Activated naive CD4-positive, alpha-beta T cell treated with anti-CD3 and anti-CD28 coated beads, Interleukin-2, amount 50 U/mL, for 72 hours (primary cell): ENCODE data around the gene BTBD9. TPM values are rescaled to one million over a fixed set of nuclear protein-coding genes. Genes with fewer than 3 reads are reported as not detected.

ENCODE experiments used
- ATAC-seq, 2 donors: fragments of 150-1000 bp; cut with Tn5 transposase; 2 replicates each; pipeline ENCODE4 v1.10.0; 2021; ENCODE audit warnings: mild to moderate bottlenecking in 2 of 2, moderate library complexity in 2 of 2
- DNase-seq, 2 donors: peaks; one replicate each; pipeline ENCODE4 v3.0.0; 2021 to 2022; ENCODE audit warnings: low spot score in 2 of 2
- H3K27ac Mint-ChIP-seq, 2 donors: one replicate each; pipeline ENCODE4 v1.8.0; 2022; ENCODE audit warnings: mild to moderate bottlenecking in 2 of 2, mixed read lengths in 2 of 2
- H3K36me3 Mint-ChIP-seq, 2 donors: one replicate each; pipeline ENCODE4 v1.8.0; 2022; ENCODE audit warnings: mixed read lengths in 2 of 2
- H3K9me3 Mint-ChIP-seq, 2 donors: one replicate each; pipeline ENCODE4 v1.8.0; 2022; ENCODE audit warnings: mixed read lengths in 2 of 2
- total RNA-seq, 2 donors: library from RNA; stranded (reverse); gene quantifications; one replicate each; pipeline ENCODE4 v1.2.3, GENCODE V29; 2022

BTBD9 gene
- total RNA-seq, 2 donors from 2014 or later, result 10.5 to 18.8 TPM

- no peak for ATAC-seq
- H3K27ac Mint-ChIP-seq, result no peak overlapping the region
These were observed 52.7 kb downstream of the BTBD9 start for GRCh38 chr6:38586992-38587391.

DNA sequence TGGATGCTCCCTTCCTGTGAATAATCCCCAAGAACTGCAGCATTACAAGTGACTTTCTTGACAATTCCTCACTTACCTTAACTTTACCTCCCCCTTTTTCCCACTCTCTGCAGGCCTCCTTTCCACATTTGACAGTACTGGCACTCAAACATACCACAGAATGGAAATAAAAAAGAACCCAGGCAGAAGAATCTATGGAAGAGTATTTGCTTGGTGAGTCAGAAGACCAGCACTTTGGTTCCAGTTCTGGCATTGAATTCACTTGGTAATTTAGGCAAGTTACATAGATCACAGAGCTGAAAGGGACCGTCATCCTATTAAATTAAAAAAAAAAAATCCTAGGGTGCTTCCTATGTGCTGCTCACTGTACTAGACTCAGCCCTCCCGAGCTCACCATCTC is 55.0 kb downstream of the BTBD9 start:
- no peak overlapping the region for H3K27ac Mint-ChIP-seq
- H3K36me3 Mint-ChIP-seq, result no peaks in the 10 kb centered on the region
- no peaks in the 10 kb centered on the region for H3K9me3 Mint-ChIP-seq
- DNase-seq (no peak), ATAC-seq (no peak)

More at GRCh38 chr6:38586992-38587391, 52.7 kb downstream of the BTBD9 start:
- DNase-seq, result no peak
- H3K9me3 Mint-ChIP-seq, result no peaks in the 10 kb centered on the region
- H3K36me3 Mint-ChIP-seq, result peaks cover 0 to 1% of the 10 kb centered on the region in 2 donors

GRCh38 chr6:38583523-38583922 is 56.2 kb downstream of the BTBD9 start:
- peak in 1 of 2 donors; percentile 50 for ATAC-seq
- DNase-seq, result no peak
- Mint-ChIP-seq H3K27ac (peak overlapping the region in 1 of 2 donors; percentile 65), H3K36me3 (no peaks in the 10 kb centered on the region), H3K9me3 (no peaks in the 10 kb centered on the region)

DNA sequence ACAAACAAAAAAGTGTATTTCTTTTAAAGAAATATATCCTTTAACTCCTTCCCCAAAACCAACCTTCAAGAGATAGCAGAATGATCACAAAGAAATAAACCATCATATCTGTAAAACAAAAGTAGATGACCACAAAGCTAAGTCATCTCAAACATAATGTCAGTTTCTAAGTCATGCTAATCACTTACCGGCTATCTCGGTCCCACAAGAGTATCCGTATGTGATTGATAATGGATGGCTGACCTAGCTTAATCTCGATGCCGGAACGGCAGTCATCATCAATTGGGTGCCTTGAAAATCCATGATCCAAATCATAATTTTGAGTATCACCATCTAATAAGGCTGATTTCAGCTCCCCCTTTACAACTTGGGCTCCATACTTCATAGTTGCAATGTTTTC is 59.7 kb downstream of the BTBD9 start:
- DNase-seq, result no peak
- ATAC-seq, result no peak
- Mint-ChIP-seq H3K9me3 (no peaks in the 10 kb centered on the region), H3K27ac (no peak overlapping the region), H3K36me3 (no peaks in the 10 kb centered on the region)

DNA sequence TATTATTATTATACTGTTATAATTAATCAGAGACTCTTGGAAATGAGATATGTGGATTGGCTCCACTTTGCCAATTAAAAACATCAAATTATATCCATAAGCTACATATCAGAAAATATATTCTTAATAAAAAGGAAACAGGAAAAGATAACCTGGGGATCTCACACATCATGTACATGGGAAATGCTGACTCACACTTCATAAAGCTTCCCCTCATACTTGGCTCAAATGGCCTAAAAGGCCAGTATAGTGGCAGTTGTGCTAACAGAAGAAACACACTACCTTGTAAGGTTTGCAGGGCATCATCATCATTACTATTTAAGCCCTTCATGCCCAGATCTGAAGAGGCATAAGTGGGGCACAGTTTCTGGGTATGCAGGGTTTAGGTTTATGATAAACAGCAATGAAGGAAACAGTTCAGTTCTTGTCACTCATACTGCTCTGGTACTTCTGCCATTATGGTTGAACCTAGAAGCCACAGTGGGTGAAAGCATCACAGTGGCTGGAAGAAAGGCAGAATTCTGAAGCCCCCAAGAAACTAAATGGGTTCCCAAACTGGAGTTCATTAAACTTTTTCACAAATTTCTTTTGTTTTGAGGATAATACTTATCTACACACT is 60.6 kb downstream of the BTBD9 start:
- no peaks in the 10 kb centered on the region for H3K36me3 Mint-ChIP-seq

GRCh38 chr6:38578075-38578474 is 61.7 kb downstream of the BTBD9 start:
- no peaks in the 10 kb centered on the region for H3K9me3 Mint-ChIP-seq
- peak overlapping the region in 1 of 2 donors; percentile 78 for H3K27ac Mint-ChIP-seq
- DNase-seq, result no peak
- H3K36me3 Mint-ChIP-seq, result peaks cover 0 to 5% of the 10 kb centered on the region in 2 donors
- ATAC-seq, result no peak

More for the DNA sequence above, 60.6 kb downstream of the BTBD9 start:
- no peaks in the 10 kb centered on the region for H3K9me3 Mint-ChIP-seq
- DNase-seq (no peak), ATAC-seq (no peak)
- no peak overlapping the region for H3K27ac Mint-ChIP-seq

DNA sequence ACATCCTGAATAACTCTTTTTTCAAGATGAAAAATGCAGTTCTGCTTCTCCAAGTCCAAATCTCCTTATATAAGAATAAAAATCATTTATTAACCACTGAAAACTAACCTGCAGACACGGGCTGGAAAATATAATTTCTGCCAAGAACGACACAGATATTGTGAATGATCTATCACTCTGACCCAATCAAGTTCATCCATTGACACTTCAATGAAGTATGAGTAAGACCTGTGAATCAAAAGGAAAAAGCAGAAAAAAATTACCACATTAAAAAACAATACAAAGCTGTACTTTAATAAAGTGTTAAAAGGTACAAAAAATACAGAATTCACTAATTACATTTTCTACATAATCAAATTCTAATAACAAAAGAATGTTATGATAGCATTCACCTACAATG is 62.2 kb downstream of the BTBD9 start:
- H3K9me3 Mint-ChIP-seq, result no peaks in the 10 kb centered on the region
- H3K36me3 Mint-ChIP-seq, result peaks cover 0 to 5% of the 10 kb centered on the region in 2 donors
- DNase-seq (no peak), ATAC-seq (peak in 1 of 2 donors; percentile 77)
- H3K27ac Mint-ChIP-seq, result peak overlapping the region in 1 of 2 donors; percentile 78

DNA sequence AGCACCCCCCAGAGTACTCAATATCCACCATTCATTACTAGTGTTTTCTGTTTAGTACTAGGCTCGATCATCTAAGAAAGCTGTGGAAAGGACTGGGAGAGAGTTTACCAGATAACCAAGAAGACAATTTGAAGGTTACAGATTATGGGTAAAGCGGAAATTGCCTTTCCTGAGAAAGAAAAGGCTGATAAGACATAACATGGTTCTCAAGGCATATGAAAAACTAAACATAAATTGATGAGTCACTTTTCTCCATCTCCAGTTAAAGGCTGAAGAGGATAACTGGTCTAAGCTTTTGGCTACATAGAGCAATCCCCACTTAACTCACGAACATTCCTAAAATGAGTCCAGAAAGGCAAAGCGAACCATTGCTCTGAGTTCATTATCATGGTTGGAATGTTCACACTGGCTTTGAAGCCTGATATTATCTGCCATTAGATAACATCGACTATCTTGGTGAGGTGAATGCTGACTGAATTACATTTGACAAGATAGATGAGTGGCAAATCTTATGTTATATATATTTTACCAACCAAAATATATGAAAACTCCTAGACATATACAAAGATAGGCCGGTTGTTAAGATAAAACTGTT is 65.8 kb downstream of the BTBD9 start:
- Mint-ChIP-seq H3K36me3 (peaks cover 0 to 5% of the 10 kb centered on the region in 2 donors), H3K27ac (no peak overlapping the region), H3K9me3 (no peaks in the 10 kb centered on the region)
- ATAC-seq (no peak), DNase-seq (no peak)

DNA sequence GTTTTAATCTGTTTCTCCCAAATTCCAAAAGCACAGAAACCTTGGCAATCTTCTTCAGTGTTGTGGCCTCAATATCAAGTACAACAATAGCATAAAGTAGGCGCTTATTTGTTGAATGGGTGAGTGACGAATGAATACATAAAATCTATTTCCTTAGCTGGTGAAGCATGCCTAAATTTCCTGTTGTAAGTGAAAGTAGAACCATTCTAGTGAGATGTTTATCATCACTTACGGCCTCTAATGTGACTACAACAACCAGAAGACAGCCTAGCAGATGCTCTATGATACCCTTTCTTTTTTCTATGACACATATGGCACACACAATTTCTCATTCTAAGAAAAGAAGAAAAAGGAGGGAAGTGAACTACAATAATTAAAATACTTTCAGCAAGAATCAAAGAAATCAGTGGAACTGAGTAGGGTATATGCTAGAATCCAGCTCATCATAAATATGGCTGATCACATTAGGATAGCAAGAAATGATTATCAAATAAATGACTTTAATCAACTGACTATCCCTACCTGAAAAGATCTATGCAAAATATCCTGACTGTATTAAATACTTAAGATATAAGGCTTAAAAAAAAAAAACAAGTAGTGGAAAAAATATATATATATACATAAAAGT is 67.4 kb downstream of the BTBD9 start:
- no peak for DNase-seq
- Mint-ChIP-seq H3K9me3 (no peaks in the 10 kb centered on the region), H3K27ac (peak overlapping the region; percentile 68 to 95)

GRCh38 chr6:38571721-38572120 is 68.0 kb downstream of the BTBD9 start:
- DNase-seq (no peak), ATAC-seq (peak; percentile 31 to 47)
- Mint-ChIP-seq H3K9me3 (no peaks in the 10 kb centered on the region), H3K36me3 (peaks cover 5% of the 10 kb centered on the region in 2 donors), H3K27ac (peak overlapping the region; percentile 68 to 95)

More for the DNA sequence above, 67.4 kb downstream of the BTBD9 start:
- H3K36me3 Mint-ChIP-seq, result peaks cover 5% of the 10 kb centered on the region in 2 donors
- peak; percentile 96 to 99 for ATAC-seq

GRCh38 chr6:38570750-38571149 is 69.0 kb downstream of the BTBD9 start:
- peak overlapping the region in 1 of 2 donors; percentile 95 for H3K27ac Mint-ChIP-seq

DNA sequence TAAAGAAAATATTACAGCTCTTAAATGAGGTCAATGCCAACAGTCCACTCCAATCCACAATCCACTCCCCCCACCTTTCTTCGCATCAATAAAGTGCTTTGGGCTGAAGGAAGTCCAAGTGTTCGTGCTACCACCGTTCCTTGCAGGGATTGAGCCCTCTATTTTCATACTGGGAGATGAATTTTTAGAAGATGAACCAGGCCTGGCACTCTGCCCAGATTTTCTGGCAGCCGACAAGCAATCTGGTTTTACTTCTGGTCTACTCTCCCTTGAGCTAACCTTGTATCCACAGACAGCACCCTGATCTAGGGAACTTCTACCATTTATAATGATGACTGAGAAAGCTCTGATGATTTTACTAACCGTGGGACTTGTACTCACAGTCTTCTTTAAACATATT is 72.3 kb downstream of the BTBD9 start:
- ATAC-seq (no peak), DNase-seq (no peak)
- Mint-ChIP-seq H3K27ac (no peak overlapping the region), H3K9me3 (no peaks in the 10 kb centered on the region), H3K36me3 (peaks cover 0 to 5% of the 10 kb centered on the region in 2 donors)

More at GRCh38 chr6:38570750-38571149, 69.0 kb downstream of the BTBD9 start:
- Mint-ChIP-seq H3K9me3 (no peaks in the 10 kb centered on the region), H3K36me3 (peaks cover 5% of the 10 kb centered on the region in 2 donors)
- DNase-seq (no peak), ATAC-seq (no peak)

DNA sequence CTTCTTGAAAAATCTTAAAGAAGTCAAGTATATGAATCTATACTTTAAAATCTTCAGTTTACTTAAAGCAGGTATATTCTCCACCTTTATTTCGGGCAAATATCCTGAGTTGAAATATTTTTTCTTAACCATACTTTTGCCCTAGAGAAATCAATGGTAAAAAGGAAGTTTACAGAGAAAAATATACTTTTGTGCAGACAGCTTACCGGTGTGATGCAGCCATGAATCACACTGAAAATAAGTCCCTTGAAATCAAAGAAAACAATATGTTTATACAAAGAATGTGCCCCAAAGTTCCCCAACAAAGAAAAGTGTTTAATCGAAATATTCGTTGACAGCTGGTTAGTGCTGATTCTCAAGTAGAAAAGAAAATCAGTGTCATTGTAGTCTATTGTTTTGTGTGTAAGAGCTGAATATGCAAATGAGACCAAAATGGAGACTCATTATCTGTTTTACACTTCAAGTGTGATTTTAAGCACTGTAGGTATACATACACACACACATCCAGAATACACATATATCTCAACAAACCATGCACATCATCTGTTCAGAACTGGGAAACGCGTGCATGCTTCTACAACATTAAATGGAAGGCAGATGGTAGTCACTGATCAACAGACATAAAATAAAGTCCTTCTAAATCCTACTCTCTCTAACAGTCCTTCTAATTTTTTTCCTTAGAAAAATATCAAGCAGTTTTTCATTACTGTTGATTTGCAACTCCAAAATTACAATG is 73.3 kb downstream of the BTBD9 start:
- Mint-ChIP-seq H3K27ac (no peak overlapping the region), H3K36me3 (peaks cover 0 to 5% of the 10 kb centered on the region in 2 donors), H3K9me3 (no peaks in the 10 kb centered on the region)
- DNase-seq (no peak), ATAC-seq (no peak)

GRCh38 chr6:38564301-38564700 is 75.4 kb downstream of the BTBD9 start:
- ATAC-seq, result no peak

DNA sequence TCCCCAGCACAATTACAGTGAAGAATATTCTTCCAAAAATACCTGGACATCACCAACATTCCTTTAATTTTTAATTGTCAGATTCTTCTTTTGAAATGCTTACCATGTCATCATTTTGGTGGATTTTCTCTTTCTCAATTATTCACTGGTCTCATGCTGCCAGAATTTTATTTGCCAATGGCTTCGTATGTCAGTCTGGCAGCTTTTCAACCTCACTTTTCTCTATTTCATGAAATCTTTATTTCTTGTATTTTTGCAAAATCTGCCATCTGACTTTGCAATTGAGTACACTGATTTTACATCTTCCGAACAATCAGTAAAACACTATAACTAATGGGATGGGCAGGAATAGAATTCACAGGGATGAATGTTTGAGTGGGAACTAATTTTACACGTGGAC is 84.1 kb downstream of the BTBD9 start:
- Mint-ChIP-seq H3K27ac (no peak overlapping the region), H3K36me3 (no peaks in the 10 kb centered on the region), H3K9me3 (no peaks in the 10 kb centered on the region)
- no peak for DNase-seq
- no peak for ATAC-seq

More at GRCh38 chr6:38564301-38564700, 75.4 kb downstream of the BTBD9 start:
- DNase-seq, result no peak
- Mint-ChIP-seq H3K36me3 (peaks cover 0 to 5% of the 10 kb centered on the region in 2 donors), H3K9me3 (no peaks in the 10 kb centered on the region), H3K27ac (no peak overlapping the region)

GRCh38 chr6:38554700-38555413 is 84.9 kb downstream of the BTBD9 start:
- ATAC-seq (no peak), DNase-seq (no peak)
- Mint-ChIP-seq H3K36me3 (no peaks in the 10 kb centered on the region), H3K27ac (no peak overlapping the region), H3K9me3 (no peaks in the 10 kb centered on the region)
